Endometrium (tissue), 2 donors: ENCODE data around the gene MBNL2.

ENCODE experiments used
- FAIRE-seq: peaks from 2 replicates; lab custom pipeline; 2012; peaks lifted over from hg19 to GRCh38; lab: Jason Lieb, UNC
- donor health status: control.
- donor health status: control.

The MBNL2 gene

DNA sequence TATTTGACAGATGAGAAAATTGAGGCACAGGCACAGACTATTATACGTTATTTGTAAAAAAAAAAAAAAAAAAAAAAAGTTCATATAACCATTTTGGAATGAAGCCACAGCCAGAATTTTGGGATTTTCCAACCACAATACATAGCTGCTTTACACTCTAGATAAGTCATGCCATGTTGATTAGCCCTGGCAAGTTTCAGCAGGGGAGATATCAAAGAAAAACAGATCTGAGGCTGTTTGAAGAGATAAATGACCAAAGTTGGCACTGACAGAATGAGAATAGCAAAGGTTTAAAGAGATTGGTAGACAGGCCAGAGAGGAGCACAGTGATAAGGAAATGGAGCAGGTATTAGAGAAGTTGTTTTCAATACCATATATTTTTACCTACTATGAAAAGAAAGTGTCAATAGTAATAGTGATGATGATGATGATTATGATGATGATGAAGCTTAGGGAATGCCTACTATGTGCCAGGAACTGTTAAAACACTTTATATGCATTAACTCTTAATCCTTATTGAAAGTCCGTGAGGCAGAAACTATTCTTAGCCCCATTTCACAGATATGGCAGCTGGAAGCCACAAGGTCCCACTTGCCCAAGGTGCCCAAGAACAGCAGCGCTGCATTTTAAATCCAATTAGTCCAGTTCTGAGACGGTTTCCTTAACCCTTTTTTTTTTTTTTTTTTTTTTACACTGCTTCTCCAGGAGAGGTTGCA lies 105.5 kb downstream of the MBNL2 start:
- FAIRE-seq = no peak

DNA sequence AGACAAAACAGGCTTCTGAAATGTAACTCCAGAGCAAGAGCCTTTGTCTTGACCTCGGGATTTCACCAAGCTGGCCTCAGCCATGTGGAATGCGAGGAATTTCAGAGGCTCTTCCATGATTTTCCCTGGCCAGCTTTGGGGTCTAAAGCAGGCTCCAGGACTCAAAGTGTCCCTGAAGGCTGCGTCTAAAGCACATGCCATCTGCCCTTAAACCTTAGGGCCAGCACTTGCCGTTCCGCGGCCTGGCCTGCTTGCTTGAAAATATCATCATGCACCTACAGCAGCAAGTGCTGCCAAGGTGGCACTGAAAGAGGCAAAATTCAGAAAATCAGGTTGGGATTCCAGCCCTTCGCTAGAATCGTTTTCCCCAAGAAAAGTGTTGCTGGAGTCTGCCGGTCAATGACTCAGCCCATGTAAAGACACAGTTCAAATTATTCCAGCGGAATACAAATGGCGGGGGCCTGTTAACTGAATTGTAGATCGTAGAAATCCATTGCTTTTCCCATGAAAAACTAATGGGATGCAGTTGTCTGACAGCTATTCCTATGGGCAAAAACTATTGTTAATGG lies 106.2 kb downstream of the MBNL2 start:
- FAIRE-seq = no peak

DNA sequence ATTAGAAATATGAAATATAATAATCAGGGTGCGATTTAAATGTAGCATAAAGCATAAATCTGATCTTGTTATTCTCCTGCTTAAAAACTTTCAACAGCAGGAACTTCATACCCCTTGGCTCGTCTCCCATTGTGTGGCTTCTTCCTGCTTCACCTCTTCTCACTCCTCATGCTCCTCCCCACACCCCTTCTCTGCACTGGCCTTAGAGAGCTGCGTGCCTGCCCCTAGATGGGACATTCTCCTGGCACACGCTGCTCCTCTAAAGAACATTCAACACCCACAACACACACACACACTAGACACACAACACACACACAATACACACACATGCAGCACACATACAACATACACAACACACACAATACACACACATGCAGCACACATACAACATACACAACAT lies 107.2 kb downstream of the MBNL2 start:
- FAIRE-seq = no peak

DNA sequence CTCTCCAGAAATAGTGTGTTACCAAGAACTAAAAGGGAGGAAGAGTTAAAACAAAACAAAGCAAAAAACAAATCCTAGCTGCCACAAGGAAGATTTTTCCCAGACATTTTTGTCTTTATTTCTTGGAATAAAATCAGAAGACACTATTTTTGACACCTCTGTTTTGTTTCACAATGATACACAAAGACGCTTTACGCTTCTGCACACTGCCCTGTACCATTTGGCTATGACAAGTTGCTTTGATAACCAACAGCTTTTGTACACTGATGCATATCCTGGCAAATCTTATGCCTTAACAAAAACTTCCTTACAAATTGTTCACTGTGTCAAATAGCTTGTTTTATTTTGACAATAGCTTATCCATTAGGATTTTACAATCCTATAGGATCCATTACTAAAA lies 108.3 kb downstream of the MBNL2 start:
- FAIRE-seq = no peak

- no peak for FAIRE-seq
Measured at GRCh38 chr13:97332742-97333141, 110.6 kb downstream of the MBNL2 start.

GRCh38 chr13:97333983-97334382 lies 111.8 kb downstream of the MBNL2 start:
- no peak for FAIRE-seq

DNA sequence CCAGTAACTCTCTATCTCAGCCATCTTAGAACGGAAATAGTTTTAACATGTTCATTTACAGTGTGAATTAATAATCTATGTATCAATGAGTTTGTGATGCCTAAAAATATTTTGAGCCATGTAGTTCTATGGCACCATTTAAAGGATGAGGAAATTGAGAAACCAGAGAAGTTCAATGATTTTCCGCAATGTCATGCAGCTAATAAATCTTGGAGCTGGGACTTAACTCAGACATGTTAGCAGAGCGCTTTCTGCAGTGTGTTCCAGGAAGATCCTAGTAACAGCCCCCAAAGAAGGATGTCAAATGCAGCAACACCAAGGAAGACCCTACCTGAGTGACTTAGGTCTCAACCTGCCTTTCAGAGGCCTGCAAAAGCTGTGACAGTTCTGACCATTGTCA lies 112.6 kb downstream of the MBNL2 start:
- FAIRE-seq = no peak

DNA sequence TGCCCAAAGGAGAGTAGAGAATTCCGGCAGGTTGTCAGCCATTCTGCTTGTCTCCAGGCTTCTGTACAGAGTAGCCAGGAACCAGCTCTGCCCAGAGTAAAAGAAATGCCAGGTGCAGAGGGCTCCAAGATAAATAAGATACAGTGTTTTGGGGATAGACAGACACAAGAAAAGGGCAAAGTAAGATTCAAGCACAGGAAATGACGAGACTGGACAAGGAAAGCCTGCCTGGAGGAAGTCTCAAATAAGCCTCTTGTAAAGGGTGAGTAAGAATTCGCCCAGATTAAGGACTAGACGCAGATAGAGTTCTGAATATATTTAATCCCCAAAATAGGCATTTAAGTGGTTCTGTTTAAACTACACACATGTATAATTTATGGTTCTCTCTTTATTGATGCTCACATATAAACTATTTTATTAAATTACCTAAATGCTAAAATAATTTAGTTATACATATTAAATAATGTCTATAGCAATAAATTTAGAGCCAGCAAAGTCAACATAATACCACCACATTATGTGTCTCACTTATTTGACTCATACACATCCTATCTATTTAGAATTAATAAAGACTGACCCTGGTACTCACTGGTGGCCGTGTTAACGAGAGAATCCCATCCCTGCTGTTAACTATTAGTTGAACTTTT lies 113.5 kb downstream of the MBNL2 start:
- no peak for FAIRE-seq

- FAIRE-seq = no peak
Measured at GRCh38 chr13:97337985-97338499, 115.9 kb downstream of the MBNL2 start.

DNA sequence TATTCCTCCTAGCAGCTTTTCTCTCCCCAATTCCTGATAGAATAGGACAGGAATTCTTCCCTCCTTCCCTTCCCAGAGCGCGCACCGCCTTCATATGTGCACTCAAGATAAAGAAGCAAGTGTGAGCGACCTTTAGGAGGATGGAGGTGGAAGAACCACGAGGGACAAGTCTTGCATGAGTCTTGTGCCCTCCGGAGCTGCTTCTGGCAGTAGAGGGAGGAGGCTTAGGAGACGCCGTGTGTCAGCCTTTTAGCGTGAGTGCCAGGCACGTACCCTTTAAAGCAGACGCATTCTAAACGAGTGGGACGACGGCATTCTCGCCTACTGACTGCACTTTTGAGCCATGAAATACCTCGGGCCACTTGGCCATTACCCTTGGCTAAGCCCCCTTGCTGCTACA lies 116.4 kb downstream of the MBNL2 start:
- no peak for FAIRE-seq

GRCh38 chr13:97339019-97339987 lies 117.2 kb downstream of the MBNL2 start:
- FAIRE-seq = no peak

- no peak for FAIRE-seq
Measured at GRCh38 chr13:97339988-97340749, 118.0 kb downstream of the MBNL2 start.

DNA sequence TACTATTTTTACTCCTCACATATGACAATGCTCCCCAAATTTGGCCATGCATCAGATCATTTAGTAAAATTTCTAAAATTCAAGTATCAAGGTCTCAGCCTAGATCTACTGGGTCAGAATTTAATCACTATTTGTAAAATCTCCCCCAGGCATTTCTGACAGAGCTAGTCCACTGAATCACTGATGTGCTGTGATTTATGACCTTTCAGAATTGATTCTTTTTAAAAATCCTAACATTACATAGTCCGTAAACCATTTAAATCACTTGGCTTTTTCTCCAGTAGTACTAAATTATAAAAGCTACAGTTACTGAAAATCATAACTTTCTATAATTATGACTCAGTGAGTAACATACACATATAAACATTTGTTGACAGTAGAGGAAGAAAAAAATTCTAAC lies 119.0 kb downstream of the MBNL2 start:
- FAIRE-seq = no peak

- FAIRE-seq = no peak
Measured at GRCh38 chr13:97342136-97342535, 120.0 kb downstream of the MBNL2 start.

DNA sequence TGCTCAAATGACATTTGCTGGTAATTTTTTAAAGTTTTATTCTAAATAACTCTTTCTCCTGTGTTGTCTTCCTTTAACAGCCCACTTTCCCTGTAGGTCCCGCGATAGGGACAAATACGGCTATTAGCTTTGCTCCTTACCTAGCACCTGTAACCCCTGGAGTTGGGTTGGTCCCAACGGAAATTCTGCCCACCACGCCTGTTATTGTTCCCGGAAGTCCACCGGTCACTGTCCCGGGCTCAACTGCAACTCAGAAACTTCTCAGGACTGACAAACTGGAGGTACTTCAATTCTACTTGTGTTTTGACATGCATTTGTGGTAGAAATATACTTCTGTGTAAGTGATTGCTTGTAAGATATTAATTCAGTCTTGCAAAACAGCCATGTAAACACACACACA lies 120.8 kb downstream of the MBNL2 start:
- FAIRE-seq = no peak

DNA sequence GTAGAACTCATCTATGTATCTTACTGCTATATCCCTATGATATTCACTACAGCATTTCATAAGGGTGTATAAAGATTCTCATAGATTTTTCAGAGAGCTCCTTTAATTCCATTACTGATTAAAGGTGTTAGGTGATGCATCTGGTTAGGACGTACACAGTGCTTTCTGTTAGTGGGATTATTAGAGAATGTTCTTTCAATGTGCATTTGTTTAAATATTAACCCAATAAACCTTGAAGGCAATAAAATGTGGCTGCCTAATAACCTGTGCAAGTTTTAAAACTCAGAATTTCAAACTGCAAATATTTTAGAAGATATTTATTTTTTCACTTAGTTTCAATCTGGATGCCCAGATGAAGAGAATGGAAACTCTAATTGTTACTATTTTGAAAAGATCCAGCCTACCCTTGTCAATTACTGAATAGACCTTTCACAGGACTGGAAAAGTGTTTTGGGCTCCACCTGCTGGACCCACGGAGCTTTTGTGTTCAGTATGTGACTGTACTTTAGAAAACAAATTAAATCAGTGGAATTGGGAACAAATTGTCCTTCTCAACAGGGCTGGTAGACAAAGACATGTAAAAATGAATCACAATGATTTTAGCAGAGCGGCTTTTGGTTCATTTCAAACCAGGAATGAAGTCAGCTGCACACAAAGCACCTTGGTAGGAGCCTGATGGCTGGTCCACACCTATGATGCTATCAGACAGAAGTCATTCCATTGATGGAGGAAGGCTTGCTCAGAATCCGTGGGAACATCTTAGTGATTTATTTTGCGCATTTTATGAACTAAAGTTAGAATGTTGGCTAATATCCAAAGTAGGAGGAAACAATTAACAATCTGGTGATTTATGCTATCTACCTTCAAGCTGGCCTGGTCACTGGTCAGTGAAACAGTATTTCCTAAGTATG lies 122.4 kb downstream of the MBNL2 start:
- FAIRE-seq = peak; percentile 46

DNA sequence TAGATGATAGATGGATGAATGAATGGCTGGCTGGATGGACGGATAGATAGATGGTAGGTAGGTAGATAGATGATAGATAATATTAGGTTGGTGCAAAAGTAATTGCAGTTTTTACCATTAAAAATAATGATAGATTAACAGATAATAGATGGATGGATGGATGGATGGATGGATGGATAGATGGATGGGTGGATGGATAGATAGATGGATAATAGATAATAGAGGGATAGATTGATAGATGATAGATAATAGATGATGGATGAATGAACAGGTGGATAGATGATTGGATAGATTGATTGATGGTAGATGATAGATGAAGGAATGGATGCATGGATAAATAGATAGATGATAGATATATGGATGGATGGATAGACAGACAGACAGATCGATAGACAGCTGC lies 124.0 kb downstream of the MBNL2 start:
- FAIRE-seq = no peak

DNA sequence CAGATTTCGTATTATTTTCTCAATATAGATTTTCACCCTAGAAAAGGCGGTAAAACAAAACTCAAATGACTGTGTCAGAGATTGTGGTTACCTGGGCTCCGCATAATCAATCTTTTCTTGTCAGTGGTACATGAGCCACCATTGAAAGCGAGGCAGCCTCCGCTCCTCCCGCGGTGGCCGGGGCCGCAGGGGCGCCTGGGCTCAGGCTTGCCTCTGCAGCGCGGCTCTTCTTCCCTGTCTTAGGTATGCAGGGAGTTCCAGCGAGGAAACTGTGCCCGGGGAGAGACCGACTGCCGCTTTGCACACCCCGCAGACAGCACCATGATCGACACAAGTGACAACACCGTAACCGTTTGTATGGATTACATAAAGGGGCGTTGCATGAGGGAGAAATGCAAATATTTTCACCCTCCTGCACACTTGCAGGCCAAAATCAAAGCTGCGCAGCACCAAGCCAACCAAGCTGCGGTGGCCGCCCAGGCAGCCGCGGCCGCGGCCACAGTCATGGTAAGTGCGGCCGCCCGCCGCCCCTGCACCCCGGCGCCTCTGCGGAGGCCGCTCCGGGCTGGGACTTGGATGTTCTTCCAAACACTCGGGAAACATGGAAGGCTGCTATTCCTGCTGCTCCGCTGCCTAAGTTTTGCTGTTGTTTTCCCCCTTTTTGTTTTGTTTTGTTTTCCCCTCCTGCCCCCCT lies 124.6 kb downstream of the MBNL2 start:
- FAIRE-seq = no peak

GRCh38 chr13:97347255-97347932 lies 125.3 kb downstream of the MBNL2 start:
- no peak for FAIRE-seq
